HCT116 (cell line): ENCODE results near the gene ST14.

Experiments
- EZH2 ChIP-seq: fragments of 200-600 bp; sonication (generic); IDR thresholded peaks from 2 replicates; pipeline ENCODE4 v1.6.1; 2017; ENCODE audit warnings: antibody characterized with exemption, mixed run types
- JUND ChIP-seq: IDR thresholded peaks from 2 replicates; pipeline ENCODE4 v1.6.1; 2012
- POLR2A ChIP-seq: IDR thresholded peaks from 2 replicates; pipeline ENCODE4 v1.7.0; 2011; ENCODE audit warnings: borderline replicate concordance; ENCODE audit not compliant: insufficient read depth, insufficient read length; ENCODE audit errors: extremely low read depth
- POLR2AphosphoS5 ChIP-seq: IDR thresholded peaks from 2 replicates; pipeline ENCODE4 v1.6.1; 2011; ENCODE audit warnings: mild to moderate bottlenecking, low read depth, low read length, moderate library complexity
- RAD21 ChIP-seq: IDR thresholded peaks from 2 replicates; pipeline ENCODE4 v1.6.1; 2012; ENCODE audit warnings: low read depth, mild to moderate bottlenecking
- SRF ChIP-seq: IDR thresholded peaks from 2 replicates; pipeline ENCODE4 v1.6.1; 2012; ENCODE audit warnings: low read depth
- YY1 ChIP-seq: IDR thresholded peaks from 2 replicates; pipeline ENCODE4 v1.6.1; 2011; ENCODE audit warnings: low read length, low read depth, moderate library complexity, mild to moderate bottlenecking; ENCODE audit not compliant: insufficient replicate concordance; ENCODE audit errors: extremely low read depth
- ZNF274 ChIP-seq: fragments of 200-500 bp; sonication (Bioruptor generic); IDR thresholded peaks from 2 replicates; pipeline ENCODE4 v1.6.1; 2014; ENCODE audit warnings: mild to moderate bottlenecking, low read depth, low read length, inconsistent platforms
- TF ChIP-seq, protein P1 (sequence below), 3 experiments: fragments of 200-600 bp in 1 of 3; sonication (generic) in 1 of 3; IDR thresholded peaks in 2 of 3; conservative IDR thresholded peaks in 1 of 3; 2 replicates each; pipeline ENCODE4 v1.5.1; 2012 to 2017; ENCODE audit warnings: low read depth in 2 of 3, low read length in 2 of 3, antibody characterized with exemption in 1 of 3, borderline replicate concordance in 1 of 3, control low read depth in 1 of 3, mild to moderate bottlenecking in 1 of 3, mixed read lengths in 1 of 3, mixed run types in 1 of 3, moderate library complexity in 1 of 3; ENCODE audit not compliant: insufficient read depth in 1 of 3
- TF ChIP-seq, protein P2 (sequence below): IDR thresholded peaks from 2 replicates; pipeline ENCODE4 v1.6.1; 2012; ENCODE audit warnings: low read depth
- TF ChIP-seq, protein P3 (sequence below): IDR thresholded peaks from 2 replicates; pipeline ENCODE4 v1.6.1; 2012

DNA sequence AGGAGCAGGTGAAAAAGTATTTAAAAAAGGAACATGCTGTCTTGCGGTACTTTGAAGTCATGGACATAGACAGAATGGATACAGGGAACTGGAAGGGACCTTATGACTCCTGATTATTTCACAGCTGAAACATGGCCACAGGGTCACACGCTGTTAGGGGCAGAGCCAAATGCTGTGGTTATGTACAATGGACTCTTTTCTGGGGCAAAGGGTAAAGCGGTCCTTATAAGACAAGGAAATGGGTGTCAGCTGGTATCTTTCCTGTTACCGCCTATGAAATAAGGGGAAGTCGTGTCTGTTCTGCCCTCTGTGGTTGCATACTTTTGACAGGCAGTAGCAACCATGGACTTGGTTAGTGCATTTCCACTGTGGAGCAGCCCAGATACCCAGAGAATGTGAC, 12.8 kb upstream of the ST14 start:
- TF ChIP-seq EZH2 (no peak), JUND (no peak), YY1 (no peak), POLR2AphosphoS5 (no peak), SRF (no peak), POLR2A (no peak), RAD21 (no peak), ZNF274 (no peak)
- TF ChIP-seq, protein P1, sequence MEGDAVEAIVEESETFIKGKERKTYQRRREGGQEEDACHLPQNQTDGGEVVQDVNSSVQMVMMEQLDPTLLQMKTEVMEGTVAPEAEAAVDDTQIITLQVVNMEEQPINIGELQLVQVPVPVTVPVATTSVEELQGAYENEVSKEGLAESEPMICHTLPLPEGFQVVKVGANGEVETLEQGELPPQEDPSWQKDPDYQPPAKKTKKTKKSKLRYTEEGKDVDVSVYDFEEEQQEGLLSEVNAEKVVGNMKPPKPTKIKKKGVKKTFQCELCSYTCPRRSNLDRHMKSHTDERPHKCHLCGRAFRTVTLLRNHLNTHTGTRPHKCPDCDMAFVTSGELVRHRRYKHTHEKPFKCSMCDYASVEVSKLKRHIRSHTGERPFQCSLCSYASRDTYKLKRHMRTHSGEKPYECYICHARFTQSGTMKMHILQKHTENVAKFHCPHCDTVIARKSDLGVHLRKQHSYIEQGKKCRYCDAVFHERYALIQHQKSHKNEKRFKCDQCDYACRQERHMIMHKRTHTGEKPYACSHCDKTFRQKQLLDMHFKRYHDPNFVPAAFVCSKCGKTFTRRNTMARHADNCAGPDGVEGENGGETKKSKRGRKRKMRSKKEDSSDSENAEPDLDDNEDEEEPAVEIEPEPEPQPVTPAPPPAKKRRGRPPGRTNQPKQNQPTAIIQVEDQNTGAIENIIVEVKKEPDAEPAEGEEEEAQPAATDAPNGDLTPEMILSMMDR (IDR thresholded peaks at IDR 0.05 in 2 of 3, conservative IDR thresholded peaks at IDR 0.05 in 1 of 3; ENCODE audit: borderline replicate concordance in 1 of 3, insufficient read depth in 1 of 3, low read depth in 2 of 3, low read length in 2 of 3): no peak
- TF ChIP-seq, protein P2, sequence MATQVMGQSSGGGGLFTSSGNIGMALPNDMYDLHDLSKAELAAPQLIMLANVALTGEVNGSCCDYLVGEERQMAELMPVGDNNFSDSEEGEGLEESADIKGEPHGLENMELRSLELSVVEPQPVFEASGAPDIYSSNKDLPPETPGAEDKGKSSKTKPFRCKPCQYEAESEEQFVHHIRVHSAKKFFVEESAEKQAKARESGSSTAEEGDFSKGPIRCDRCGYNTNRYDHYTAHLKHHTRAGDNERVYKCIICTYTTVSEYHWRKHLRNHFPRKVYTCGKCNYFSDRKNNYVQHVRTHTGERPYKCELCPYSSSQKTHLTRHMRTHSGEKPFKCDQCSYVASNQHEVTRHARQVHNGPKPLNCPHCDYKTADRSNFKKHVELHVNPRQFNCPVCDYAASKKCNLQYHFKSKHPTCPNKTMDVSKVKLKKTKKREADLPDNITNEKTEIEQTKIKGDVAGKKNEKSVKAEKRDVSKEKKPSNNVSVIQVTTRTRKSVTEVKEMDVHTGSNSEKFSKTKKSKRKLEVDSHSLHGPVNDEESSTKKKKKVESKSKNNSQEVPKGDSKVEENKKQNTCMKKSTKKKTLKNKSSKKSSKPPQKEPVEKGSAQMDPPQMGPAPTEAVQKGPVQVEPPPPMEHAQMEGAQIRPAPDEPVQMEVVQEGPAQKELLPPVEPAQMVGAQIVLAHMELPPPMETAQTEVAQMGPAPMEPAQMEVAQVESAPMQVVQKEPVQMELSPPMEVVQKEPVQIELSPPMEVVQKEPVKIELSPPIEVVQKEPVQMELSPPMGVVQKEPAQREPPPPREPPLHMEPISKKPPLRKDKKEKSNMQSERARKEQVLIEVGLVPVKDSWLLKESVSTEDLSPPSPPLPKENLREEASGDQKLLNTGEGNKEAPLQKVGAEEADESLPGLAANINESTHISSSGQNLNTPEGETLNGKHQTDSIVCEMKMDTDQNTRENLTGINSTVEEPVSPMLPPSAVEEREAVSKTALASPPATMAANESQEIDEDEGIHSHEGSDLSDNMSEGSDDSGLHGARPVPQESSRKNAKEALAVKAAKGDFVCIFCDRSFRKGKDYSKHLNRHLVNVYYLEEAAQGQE: no peak
- TF ChIP-seq, protein P3, sequence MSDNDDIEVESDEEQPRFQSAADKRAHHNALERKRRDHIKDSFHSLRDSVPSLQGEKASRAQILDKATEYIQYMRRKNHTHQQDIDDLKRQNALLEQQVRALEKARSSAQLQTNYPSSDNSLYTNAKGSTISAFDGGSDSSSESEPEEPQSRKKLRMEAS: no peak
